Activated CD8-positive, alpha-beta memory T cell treated with anti-CD3 and anti-CD28 coated beads, Interleukin-2, amount 50 U/mL, for 1 hour (primary cell): Measurements from ENCODE around the gene PLEKHG4B.
"Not testable (repeated sequence)": the region's sequence is repeated elsewhere in the genome, so short reads cannot be mapped to it uniquely, and the experiment has no call there.

Source experiments
- DNase-seq: peaks from one replicate; pipeline ENCODE4 v3.0.0-alpha.2; 2020; ENCODE audit errors: extremely low read depth

PLEKHG4B gene

DNA sequence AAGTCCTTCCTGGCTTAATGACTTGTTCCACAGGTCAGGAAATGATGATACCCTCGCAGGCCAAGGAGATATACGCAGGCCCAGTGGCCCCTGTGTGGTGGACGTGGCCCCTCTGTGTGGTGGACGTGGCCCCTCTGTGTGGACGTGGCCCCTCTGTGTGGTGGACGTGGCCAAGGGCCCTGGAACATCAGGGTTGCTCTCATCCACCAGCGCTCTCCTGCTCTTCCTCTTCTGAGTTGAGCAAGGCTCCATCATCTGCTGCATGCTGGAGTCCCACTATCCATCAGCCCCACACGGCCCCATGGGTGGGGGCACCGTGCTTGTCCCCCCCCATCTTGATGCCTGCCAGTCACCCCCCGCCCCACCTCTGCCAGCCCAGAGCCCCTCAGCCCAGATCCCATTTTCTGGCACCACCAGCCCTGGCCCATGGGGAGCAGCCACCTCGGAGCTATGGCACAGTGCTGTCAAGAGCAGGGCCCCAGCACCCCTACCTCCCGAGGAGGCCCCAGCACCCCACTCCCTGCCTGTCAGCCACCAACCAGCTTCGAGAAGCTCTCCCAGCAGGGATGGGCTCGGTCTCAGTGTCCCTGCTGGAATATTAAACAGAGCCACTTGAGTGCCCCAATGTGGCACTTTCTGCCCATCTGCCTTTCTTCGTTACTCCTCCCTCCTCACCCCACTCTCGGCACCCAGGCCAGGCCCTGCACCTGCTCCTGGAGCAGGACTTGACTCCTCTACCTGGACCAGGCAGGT is 107.4 kb downstream of the PLEKHG4B start:
- DNase-seq = no peak

DNA sequence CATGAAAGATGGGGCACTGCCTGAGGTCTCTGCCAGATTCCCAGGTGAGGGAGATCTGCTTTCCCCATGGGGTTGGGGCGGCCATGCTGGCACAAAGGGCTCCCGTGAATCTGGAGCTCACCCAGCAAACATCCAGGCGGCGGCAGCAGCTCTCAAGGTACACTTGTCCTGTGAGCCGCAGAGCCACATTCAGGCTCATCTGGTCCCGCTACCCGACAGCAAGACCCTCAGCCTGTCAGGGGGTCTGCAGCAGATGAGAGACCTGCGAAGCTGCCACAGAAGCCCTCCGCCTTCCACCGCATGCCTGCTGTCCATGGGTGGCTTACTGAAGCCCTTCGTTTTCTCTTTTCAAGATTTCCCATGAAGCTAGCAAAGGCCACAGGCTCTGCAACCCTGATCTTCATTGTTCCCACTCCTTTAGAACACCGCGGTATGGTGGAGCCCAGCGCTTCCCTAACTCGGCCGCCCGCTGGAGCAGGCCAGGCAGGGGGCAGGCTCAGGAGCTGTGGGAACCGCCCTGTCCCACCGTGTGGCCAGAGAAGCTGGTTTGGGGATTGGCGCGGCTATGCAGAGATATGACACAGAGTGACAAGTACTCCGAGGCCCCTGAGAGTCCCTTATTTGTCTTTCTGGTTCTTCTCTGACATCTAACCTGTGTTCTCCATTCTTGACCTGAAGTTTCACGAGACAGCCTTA is 108.1 kb downstream of the PLEKHG4B start:
- DNase-seq = no peak

GRCh38 chr5:200985-201384 is 109.0 kb downstream of the PLEKHG4B start:
- no peak for DNase-seq

DNA sequence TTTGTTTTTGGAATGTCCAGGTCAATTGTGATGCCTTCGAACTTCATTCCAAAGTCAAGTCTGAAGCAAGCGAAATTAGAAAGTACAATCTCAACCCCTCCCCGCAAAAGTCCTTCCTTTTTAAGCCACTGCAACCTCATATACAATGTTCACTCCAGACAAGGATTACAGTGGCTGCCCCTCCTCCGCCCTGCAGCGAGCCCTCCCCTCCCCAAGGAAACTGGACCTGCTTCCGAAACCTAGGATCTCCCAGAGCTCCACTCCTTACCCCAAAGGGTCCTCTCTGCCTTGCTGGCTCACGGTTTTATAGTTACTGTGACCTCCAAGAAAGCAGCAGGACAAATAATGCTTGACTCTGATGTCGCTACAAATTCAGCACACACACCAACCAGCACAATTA is 109.7 kb downstream of the PLEKHG4B start:
- no peak for DNase-seq

GRCh38 chr5:203246-203930 is 111.4 kb downstream of the PLEKHG4B start:
- DNase-seq = no peak

DNA sequence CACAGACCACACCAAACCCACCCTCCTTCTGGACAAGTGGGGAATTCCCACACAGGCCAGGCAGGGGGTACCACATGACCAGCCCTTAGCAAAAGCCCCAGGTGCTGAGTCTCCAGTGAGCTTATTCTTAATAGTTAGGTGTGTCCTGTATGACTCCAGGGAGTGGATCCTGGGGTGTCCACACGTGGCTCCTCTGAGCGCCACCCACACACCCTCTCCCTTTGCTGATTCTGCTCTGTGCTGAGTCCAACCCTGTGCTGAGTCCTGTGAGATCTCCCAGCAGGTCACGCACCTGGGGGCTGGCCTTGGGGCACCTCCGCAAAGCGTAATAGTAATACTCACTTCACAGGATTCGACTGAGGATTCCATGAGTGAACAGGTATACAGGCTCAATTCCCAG is 112.0 kb downstream of the PLEKHG4B start:
- DNase-seq = no peak

DNA sequence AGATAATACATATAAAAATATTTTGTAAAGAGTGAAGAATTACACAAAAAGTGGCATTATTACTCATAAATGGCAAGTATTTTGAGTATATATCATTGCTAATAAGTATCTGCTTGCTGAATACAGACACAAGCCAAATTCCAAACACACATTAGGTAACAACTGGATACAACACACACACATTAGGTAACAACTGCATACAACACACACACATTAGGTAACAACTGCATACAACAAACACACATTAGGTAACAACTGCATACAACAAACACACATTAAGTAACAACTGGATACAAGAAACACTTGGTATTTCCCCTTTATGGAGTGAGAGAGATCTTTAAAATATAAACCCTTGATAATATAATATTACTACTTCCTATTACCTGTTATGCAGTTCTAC is 112.5 kb downstream of the PLEKHG4B start:
- no peak for DNase-seq

DNA sequence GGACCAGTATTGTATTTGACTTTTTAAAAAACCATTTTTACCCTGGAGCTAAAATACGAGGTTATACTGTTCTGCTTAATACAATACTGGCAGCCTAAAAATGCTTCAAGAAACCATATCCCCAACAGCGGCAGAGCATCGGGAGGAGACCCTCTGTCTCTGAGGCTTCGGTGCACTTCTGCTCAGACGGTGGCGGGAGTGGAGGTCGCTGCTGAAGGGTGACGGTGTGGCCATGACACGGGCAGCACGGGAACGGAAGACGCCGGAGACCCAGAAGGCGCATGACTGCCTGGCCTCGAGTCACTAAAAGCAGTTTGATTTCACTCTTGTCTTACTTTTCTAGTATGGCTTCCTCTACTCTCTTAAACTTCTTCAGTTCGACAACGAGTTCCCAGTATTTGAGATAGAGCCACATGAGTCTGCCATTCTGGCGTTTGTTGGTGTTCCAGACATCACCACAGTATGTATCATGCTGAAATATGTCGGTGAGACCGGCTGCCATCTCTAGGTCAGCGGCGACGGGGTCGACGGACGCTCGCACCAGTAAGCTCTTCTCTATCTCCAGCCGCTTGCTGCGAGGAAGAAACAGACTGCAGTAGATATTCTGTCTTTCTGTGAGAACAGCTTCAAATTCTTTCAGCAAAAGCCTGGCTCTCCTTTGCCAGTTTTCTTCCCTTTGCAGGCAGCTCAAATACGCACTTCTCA is 113.2 kb downstream of the PLEKHG4B start:
- no peak for DNase-seq

DNA sequence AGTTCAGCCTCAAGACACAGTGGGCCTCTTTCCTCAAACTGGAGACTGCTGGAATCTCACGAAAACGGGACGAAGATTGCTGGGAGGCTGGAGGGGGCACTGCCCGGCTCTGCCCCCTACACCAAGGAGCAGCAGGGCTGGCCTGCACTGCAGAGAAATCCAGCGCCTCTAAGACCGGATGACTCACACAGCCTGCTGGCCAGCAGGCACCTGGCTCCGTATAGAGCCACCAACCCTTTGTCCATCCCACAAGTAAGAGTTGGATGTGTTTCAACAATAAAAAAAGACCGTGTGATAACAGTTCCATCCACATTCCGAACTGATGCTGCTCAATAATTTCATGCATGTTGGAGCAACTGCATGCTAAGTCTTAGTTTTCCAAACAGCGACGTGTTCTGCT is 114.4 kb downstream of the PLEKHG4B start:
- no peak for DNase-seq

DNA sequence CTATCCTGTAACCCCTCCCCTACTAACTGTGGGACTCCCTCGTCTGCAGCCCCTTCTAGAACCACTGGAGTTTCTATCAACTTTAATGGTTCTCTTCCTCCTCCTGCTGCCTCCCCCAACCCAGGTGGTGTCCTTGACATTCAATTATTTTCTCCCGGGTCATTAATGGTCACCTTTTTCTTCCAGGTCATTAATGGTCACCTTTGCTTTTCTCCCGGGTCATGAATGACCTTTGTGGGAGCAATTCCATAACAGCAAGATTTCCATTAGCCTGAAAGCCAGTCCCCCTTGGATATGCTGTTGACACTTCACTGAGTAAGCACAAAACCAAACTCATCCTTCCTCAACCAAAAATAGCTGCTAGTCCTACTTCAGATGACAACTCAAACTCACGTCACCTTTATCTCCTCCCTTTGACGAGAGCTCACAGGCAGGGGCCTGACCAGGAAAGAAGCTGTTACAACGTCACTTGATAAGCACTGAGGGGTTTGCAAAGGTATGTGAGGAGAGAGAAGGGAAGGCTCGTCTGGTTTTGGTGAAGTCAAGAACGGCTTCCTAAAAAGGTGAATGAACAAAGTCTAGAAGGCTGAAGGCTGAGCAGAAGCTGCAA is 115.1 kb downstream of the PLEKHG4B start:
- no peak for DNase-seq

DNA sequence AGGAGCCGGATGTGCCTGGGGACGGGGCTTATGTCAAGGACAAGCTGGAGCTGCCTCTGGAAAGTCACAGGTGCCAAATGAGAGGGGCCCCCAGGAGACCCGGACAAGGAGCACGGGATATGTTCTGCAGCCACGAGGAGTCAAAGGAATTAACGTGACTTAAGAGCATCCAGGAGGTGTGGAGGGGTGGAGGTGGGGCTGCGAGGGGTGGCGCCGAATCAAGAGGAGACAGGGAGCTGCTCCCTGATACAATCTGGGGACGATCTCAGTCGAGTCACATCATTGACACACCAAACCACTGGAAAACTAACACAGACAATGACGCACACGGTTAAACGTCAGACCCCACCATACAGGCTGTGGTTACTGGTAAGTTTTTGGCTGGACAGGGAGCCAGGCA is 115.6 kb downstream of the PLEKHG4B start:
- no peak for DNase-seq

DNA sequence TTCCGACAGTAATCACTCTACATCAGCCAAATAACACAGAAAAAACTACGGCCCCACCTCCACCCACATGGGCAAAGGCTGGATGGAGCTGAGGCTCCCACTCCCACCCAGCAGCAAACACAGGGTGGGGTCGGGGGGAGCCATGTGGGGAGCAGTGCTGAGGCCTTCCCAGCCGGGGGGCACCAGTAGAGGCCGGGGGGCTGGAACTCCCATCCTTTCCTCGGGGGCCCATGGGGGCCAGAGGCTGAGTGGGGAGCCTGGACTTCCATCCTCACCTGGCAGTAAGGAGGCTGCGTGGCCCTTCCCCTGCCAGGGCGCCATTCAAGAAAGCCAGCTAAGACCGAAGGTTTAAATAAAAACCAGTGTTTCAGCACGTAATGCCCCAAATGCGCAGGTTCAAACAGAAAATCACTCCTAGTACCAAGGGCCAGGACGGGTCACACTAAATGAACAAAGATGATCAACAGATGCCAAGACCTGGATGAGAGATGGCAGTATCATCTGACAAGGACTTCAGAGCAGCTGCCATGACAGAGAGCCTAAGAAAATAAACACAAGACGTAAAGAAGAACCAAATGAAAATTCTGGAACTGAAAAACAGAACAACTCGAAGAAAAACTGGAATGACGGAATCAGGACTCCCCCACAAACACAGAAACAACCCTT is 116.6 kb downstream of the PLEKHG4B start:
- DNase-seq = no peak

DNA sequence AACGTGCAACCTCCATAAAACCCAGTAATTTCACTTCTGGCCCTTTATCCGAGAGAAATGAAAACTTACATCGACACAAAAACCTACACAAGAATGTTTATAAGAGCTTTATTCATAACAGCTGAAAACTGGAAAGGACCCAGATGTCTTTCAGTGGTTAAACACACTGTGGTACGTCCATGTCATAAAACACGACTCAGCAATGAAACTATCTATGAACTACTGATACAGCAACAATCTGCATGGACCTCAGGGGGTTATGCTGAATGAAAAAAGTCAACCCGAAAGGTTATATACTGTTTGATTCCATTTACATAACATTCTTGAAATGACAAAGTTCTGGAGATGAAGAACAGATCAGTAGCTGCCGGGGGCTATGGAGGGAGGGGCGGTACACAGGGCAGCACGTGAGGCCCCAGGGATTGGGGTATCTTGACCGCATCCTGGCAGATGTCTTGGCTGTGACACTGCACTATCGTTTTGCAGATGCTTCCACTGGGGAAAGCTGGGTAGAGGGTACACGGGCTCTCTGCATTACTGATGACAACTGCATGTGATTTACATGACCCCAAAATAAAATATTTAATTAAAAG is 121.9 kb downstream of the PLEKHG4B start:
- DNase-seq = no peak

DNA sequence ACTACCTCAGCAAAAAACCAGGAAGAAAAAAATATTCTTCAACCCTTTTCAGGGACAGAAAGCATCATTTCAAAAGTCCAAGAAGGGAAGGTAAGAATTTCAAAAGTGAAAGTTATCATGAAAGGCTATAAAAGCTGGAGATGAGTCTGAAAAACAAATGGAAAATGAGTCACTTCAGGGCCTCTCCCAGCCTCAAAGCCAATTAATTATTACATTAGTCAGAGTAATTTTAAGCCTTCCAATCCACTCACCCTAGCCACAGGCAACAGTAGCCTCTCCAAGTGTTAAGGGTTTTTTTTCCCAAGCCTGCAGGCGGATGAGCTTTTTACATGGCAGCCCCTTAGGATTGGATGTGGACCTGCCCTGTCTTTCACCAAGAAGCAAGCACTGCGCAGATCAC is 123.3 kb downstream of the PLEKHG4B start:
- DNase-seq = not testable (repeated sequence)

GRCh38 chr5:216076-216475 is 124.1 kb downstream of the PLEKHG4B start:
- not testable (repeated sequence) for DNase-seq

GRCh38 chr5:217494-218456 is 125.8 kb downstream of the PLEKHG4B start, which contains the start of the genes CCDC127 and SDHA:
TSS of gene CCDC127 (minus strand) at chr5:218153. CDS start at chr5:216849, 1,304 bp downstream.
TSS of gene SDHA (plus strand) at chr5:218320. CDS start at chr5:218356, 36 bp downstream.
- peak; percentile 91 for DNase-seq

DNA sequence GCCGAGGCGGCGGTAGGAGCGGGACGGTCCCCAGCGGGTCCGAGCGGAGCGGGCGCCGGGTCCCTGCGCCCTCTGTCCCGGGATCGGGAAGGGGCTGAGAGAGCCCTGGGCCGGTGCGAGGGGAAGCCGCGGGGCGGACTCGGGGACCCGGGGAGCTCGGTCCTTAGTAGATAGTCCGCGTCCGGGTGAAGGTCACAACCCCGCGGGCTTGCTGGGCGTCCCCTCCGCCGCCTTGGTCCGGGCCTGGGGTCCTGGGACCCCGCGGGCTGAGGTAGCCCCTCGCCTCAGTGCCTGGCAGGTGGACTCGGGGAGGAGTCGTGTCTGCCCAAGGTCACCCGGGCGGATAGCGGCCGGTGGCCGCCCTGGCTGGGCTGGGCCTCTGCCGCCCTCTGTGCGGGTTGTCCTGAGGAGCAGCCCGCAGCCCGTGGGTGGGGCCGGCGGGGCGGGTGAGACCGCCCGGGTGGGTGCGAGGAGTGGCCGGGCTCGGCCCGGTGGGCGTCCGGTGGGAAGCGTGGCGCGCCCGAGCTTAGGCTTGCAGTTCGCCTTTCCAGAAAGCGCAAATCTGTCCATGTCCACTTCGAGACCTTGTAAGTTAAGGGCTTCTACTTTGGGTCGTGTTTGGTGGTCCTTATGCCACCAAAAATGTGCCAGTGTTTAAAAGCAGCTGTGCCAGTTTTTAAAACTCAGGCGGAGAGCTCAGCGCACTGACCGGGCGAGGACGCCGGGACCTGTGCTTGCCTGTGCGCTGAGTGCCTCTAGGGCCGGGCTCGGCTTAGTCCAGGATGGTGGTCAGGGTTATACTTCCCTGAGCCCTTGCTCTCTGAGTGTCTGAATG is 126.7 kb downstream of the PLEKHG4B start:
- DNase-seq = no peak

DNA sequence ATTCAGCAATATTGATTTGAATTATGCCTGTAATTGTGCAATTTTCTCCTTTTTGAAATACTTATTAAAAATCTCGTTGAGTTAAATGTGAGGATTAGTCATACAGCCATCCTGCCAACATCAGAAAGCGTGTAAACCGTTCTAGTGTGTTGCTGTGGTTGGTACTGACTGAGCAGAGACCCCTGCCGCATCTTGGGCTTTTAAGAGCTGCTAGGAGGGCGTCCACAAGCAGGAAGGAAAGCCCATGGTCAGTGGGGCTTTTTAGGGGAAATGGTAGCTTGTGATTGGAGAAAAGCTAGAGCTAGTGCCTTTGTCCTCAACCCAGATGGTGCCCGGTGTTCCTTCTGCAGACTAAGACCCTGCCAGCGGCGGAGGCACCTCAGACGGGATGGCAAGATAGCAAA is 127.5 kb downstream of the PLEKHG4B start:
- DNase-seq = no peak

- DNase-seq = no peak
Observed at GRCh38 chr5:219991-220390, 128.0 kb downstream of the PLEKHG4B start.
